ENCODE data around the gene ATXN1. TPM values are rescaled to one million over a fixed set of nuclear protein-coding genes. Genes with fewer than 3 reads are reported as not detected.
"Not testable (repeated sequence)": the region's sequence is repeated elsewhere in the genome, so short reads cannot be mapped to it uniquely, and the experiment has no call there.

Gene ATXN1
- total RNA-seq, 1 donor from 2014 or later = 59.8 TPM

GRCh38 chr6:16632101-16632500 is 129.2 kb downstream of the ATXN1 start:
- Mint-ChIP-seq H3K4me3 (no peak overlapping the region), H3K9me3 (peaks cover 3% of the 10 kb centered on the region), H3K4me1 (peaks cover 24% of the 10 kb centered on the region), H3K36me3 (ENCODE audit: low read depth) (no peaks in the 10 kb centered on the region), H3K27ac (no peak overlapping the region), H3K27me3 (no peaks in the 10 kb centered on the region)
- no peak for DNase-seq
- CTCF ChIA-PET = interaction anchor here (1.2 kb wide), 1 partner anchor 121 kb away, joined by 3 read pairs; no protein-coding TSS in a partner anchor
- ATAC-seq (ENCODE audit: low read depth) = no peak
- TF ChIP-seq, protein P1, sequence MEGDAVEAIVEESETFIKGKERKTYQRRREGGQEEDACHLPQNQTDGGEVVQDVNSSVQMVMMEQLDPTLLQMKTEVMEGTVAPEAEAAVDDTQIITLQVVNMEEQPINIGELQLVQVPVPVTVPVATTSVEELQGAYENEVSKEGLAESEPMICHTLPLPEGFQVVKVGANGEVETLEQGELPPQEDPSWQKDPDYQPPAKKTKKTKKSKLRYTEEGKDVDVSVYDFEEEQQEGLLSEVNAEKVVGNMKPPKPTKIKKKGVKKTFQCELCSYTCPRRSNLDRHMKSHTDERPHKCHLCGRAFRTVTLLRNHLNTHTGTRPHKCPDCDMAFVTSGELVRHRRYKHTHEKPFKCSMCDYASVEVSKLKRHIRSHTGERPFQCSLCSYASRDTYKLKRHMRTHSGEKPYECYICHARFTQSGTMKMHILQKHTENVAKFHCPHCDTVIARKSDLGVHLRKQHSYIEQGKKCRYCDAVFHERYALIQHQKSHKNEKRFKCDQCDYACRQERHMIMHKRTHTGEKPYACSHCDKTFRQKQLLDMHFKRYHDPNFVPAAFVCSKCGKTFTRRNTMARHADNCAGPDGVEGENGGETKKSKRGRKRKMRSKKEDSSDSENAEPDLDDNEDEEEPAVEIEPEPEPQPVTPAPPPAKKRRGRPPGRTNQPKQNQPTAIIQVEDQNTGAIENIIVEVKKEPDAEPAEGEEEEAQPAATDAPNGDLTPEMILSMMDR (IDR thresholded peaks at IDR 0.05) = no peak
- POLR2A ChIA-PET = interaction anchor here (0.6 to 0.7 kb wide), 2 partner anchors 18 to 212 kb away, joined by 3 to 5 read pairs; no protein-coding TSS in a partner anchor
- intact Hi-C loops (cut with micrococcal nuclease) = no loop called here

DNA sequence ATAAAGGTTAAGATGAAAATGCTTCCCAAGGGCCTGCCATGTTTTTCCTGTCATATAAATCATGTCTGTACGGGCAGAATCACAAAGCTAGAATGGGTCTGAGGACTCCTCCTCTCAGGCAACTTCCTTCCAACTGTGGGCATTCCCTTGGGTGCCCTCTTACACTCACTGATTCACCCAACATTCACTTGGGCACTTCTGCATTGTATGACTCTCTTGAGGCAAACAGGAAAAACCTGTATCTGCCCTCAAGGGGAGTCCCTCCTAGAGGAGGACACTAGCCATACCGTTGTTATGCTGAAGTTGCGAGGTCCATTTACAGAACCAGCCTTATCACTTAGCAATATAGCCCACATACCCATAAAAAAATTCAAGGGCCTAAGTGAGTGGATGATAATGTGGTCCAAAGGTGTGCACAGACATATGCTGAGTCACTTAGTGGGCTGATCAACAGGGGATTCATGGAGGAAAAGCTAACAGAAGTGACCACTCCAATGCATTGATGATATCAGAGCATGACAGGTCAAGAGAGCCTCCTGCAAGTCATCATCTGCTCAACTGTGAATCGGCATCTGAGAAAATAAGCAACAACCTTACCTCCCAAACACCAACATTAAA is 131.1 kb downstream of the ATXN1 start:
- CTCF ChIA-PET = interaction anchor here (1.0 kb wide), 1 partner anchor 32 kb away, joined by 3 read pairs; no protein-coding TSS in a partner anchor
- H3K9me3 Mint-ChIP-seq = peaks cover 3% of the 10 kb centered on the region
- TF ChIP-seq, protein P1 (IDR thresholded peaks at IDR 0.05) = no peak
- H3K4me1 Mint-ChIP-seq = peaks cover 30% of the 10 kb centered on the region
- H3K27me3 Mint-ChIP-seq = no peaks in the 10 kb centered on the region
- H3K36me3 Mint-ChIP-seq (ENCODE audit: low read depth) = no peaks in the 10 kb centered on the region
- ATAC-seq (ENCODE audit: low read depth) (peak; percentile 10), DNase-seq (no peak)
- POLR2A ChIA-PET = no interaction called here
- no peak overlapping the region for H3K4me3 Mint-ChIP-seq
- intact Hi-C loops (cut with micrococcal nuclease) = no loop called here
- H3K27ac Mint-ChIP-seq = no peak overlapping the region

- H3K4me3 Mint-ChIP-seq; CTCF ChIA-PET; intact Hi-C loops (cut with micrococcal nuclease); POLR2A ChIA-PET; DNase-seq; H3K36me3 Mint-ChIP-seq (ENCODE audit: low read depth); ATAC-seq (ENCODE audit: low read depth); H3K27me3 Mint-ChIP-seq; H3K27ac Mint-ChIP-seq; H3K9me3 Mint-ChIP-seq: not testable (repeated sequence)
- H3K4me1 Mint-ChIP-seq = peaks cover 31% of the 10 kb centered on the region
Measured at GRCh38 chr6:16628580-16628979, 132.7 kb downstream of the ATXN1 start.

DNA sequence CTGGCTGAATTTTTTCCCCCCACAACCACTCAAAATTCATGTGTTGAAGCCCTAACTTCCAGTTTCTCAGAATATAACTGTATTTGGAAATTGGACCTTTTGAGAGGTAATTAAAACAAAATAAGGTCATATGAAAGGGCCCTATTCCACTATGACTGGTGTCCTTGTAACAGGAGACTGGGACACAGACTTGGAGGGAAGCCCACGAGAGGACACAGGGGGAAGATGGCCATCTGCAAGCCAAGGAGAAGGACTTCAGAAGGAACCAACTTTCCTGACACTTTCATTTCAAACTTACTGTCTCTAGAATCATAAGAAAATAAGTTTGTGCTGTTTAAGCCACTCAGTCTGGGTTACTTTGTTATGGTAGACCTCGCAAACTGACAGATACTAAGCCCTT is 134.6 kb downstream of the ATXN1 start:
- peaks cover 3% of the 10 kb centered on the region for H3K9me3 Mint-ChIP-seq
- no peak for ATAC-seq (ENCODE audit: low read depth)
- H3K4me3 Mint-ChIP-seq = no peak overlapping the region
- TF ChIP-seq, protein P1 (IDR thresholded peaks at IDR 0.05) = no peak
- H3K27ac Mint-ChIP-seq = no peak overlapping the region
- ChIA-PET CTCF (no interaction called here), POLR2A (no interaction called here)
- intact Hi-C loops (cut with micrococcal nuclease) = no loop called here
- DNase-seq = no peak
- H3K36me3 Mint-ChIP-seq (ENCODE audit: low read depth) = no peaks in the 10 kb centered on the region
- H3K27me3 Mint-ChIP-seq = no peaks in the 10 kb centered on the region
- H3K4me1 Mint-ChIP-seq = peaks cover 42% of the 10 kb centered on the region

GRCh38 chr6:16625291-16626265 is 135.7 kb downstream of the ATXN1 start:
- ATAC-seq (ENCODE audit: low read depth) = no peak
- no peak overlapping the region for H3K27ac Mint-ChIP-seq
- intact Hi-C loops (cut with micrococcal nuclease) = no loop called here
- no peaks in the 10 kb centered on the region for H3K36me3 Mint-ChIP-seq (ENCODE audit: low read depth)
- peaks cover 38% of the 10 kb centered on the region for H3K4me1 Mint-ChIP-seq
- ChIA-PET POLR2A (no interaction called here), CTCF (interaction anchor here (0.9 kb wide), 1 partner anchor 104 kb away, joined by 3 read pairs; no protein-coding TSS in a partner anchor)
- H3K9me3 Mint-ChIP-seq = peaks cover 3% of the 10 kb centered on the region
- DNase-seq = no peak
- no peaks in the 10 kb centered on the region for H3K27me3 Mint-ChIP-seq
- H3K4me3 Mint-ChIP-seq = no peak overlapping the region
- TF ChIP-seq, protein P1 (IDR thresholded peaks at IDR 0.05) = no peak

All from activated B cell treated with CpG ODN at 0.5 μM for 24 hours (primary cell).